ENCODE measurements around the gene RENBP. TPM values are rescaled to one million over a fixed set of nuclear protein-coding genes. Genes with fewer than 3 reads are reported as not detected.

RENBP gene
- total RNA-seq, 1 experiment from 2014 or later: 5.7 TPM

DNA sequence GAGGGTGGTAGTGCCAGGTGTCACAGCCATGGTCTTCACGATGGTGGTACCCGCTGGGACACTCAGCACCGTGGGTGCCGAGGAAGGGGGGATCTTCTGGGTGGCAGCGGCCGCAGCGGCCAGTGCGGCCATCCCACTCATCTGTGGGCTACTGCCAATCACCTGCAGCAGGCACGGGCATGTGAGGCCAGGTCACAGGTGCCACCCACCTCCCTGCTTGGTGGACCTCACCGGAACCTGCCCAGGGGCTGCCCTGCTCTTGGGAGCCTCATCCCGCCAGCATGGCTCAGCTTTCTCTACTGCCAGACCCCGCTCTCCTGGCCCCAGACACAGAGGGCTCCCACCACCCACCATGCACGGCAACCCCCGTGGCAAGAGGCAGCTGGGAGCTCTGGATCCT is 14.2 kb upstream of the RENBP start:
- peaks cover 95% of the 10 kb centered on the region for H3K36me3 ChIP-seq (ENCODE audit: insufficient read depth, low read length, poor library complexity, severe bottlenecking)
- no TSS peak for BruUV-seq (replicated peaks)

DNA sequence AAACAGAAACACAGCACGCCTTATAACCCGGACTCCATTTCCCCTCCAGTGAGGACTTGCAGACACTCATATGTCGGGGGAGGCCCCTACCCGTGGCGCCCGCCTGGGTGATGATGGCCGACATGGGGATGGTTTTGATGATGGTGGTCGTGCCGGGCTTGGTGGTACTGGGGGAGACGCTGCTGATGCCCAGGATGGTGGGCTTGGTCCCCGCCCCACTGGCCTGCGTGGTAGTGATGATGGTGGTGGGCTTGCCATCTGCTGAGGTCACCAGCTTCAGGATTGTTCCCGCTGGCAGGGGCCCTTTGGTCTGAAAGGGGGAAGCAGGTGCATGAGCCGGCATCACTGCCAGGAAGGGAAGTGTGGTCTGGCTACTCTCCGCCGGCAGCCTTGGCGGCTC is 12.8 kb upstream of the RENBP start:
- no TSS peak for BruUV-seq (replicated peaks)
- Histone ChIP-seq H3K4me3 (ENCODE audit: low read depth, low read length, poor library complexity, severe bottlenecking) (no peak overlapping the region), H3K4me1 (ENCODE audit: insufficient read depth, low read length, poor library complexity, severe bottlenecking) (peaks cover 5% of the 10 kb centered on the region), H3K27me3 (replicated peaks; ENCODE audit: insufficient read depth, low read depth, low read length, poor library complexity) (no peaks in the 10 kb centered on the region), H3K36me3 (ENCODE audit: insufficient read depth, low read length, poor library complexity, severe bottlenecking) (peaks cover 99% of the 10 kb centered on the region), H3K9me3 (ENCODE audit: low read depth, low read length, poor library complexity, severe bottlenecking) (no peaks in the 10 kb centered on the region), H3K27ac (ENCODE audit: low read depth, low read length, poor library complexity, severe bottlenecking) (no peak overlapping the region)
- no peak for DNase-seq (ENCODE audit: low spot score)
- ChIA-PET CTCF (no interaction called here), POLR2A (ENCODE audit: low non-redundant PET) (no interaction called here)
- TF ChIP-seq EZH2 (IDR thresholded peaks at IDR 0.05; ENCODE audit: borderline replicate concordance, low read depth, low read length, poor library complexity, severe bottlenecking): no peak
- TF ChIP-seq, protein P1, sequence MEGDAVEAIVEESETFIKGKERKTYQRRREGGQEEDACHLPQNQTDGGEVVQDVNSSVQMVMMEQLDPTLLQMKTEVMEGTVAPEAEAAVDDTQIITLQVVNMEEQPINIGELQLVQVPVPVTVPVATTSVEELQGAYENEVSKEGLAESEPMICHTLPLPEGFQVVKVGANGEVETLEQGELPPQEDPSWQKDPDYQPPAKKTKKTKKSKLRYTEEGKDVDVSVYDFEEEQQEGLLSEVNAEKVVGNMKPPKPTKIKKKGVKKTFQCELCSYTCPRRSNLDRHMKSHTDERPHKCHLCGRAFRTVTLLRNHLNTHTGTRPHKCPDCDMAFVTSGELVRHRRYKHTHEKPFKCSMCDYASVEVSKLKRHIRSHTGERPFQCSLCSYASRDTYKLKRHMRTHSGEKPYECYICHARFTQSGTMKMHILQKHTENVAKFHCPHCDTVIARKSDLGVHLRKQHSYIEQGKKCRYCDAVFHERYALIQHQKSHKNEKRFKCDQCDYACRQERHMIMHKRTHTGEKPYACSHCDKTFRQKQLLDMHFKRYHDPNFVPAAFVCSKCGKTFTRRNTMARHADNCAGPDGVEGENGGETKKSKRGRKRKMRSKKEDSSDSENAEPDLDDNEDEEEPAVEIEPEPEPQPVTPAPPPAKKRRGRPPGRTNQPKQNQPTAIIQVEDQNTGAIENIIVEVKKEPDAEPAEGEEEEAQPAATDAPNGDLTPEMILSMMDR (conservative IDR thresholded peaks at IDR 0.05; ENCODE audit: low read depth, low read length): no peak
- intact Hi-C loops (cut with micrococcal nuclease; ENCODE audit: unreplicated experiment): loop anchor here (10.0 kb wide), 1 partner anchor 402 kb away; no protein-coding TSS in a partner anchor

More for the DNA sequence above, 14.2 kb upstream of the RENBP start:
- no peak for DNase-seq (ENCODE audit: low spot score)
- ChIA-PET POLR2A (ENCODE audit: low non-redundant PET) (no interaction called here), CTCF (no interaction called here)
- Histone ChIP-seq H3K27me3 (replicated peaks; ENCODE audit: insufficient read depth, low read depth, low read length, poor library complexity) (no peaks in the 10 kb centered on the region), H3K9me3 (ENCODE audit: low read depth, low read length, poor library complexity, severe bottlenecking) (no peaks in the 10 kb centered on the region), H3K4me3 (ENCODE audit: low read depth, low read length, poor library complexity, severe bottlenecking) (no peak overlapping the region), H3K27ac (ENCODE audit: low read depth, low read length, poor library complexity, severe bottlenecking) (no peak overlapping the region), H3K4me1 (ENCODE audit: insufficient read depth, low read length, poor library complexity, severe bottlenecking) (peaks cover 3% of the 10 kb centered on the region)
- TF ChIP-seq, protein P1 (conservative IDR thresholded peaks at IDR 0.05; ENCODE audit: low read depth, low read length): no peak
- no peak for TF ChIP-seq EZH2 (IDR thresholded peaks at IDR 0.05; ENCODE audit: borderline replicate concordance, low read depth, low read length, poor library complexity, severe bottlenecking)
- intact Hi-C loops (cut with micrococcal nuclease; ENCODE audit: unreplicated experiment): loop anchor here (10.0 kb wide), 1 partner anchor 404 kb away; no protein-coding TSS in a partner anchor

GRCh38 chrX:153956044-153956907 is 11.8 kb upstream of the RENBP start:
- CTCF ChIA-PET: no interaction called here
- Histone ChIP-seq H3K4me3 (ENCODE audit: low read depth, low read length, poor library complexity, severe bottlenecking) (no peak overlapping the region), H3K27ac (ENCODE audit: low read depth, low read length, poor library complexity, severe bottlenecking) (no peak overlapping the region), H3K9me3 (ENCODE audit: low read depth, low read length, poor library complexity, severe bottlenecking) (no peaks in the 10 kb centered on the region), H3K36me3 (ENCODE audit: insufficient read depth, low read length, poor library complexity, severe bottlenecking) (peaks cover 99% of the 10 kb centered on the region), H3K27me3 (replicated peaks; ENCODE audit: insufficient read depth, low read depth, low read length, poor library complexity) (no peaks in the 10 kb centered on the region), H3K4me1 (ENCODE audit: insufficient read depth, low read length, poor library complexity, severe bottlenecking) (peaks cover 5% of the 10 kb centered on the region)
- no peak for TF ChIP-seq EZH2 (IDR thresholded peaks at IDR 0.05; ENCODE audit: borderline replicate concordance, low read depth, low read length, poor library complexity, severe bottlenecking)
- TF ChIP-seq, protein P1 (conservative IDR thresholded peaks at IDR 0.05; ENCODE audit: low read depth, low read length): no peak
- DNase-seq (ENCODE audit: low spot score): no peak
- no TSS peak for BruUV-seq (replicated peaks)
- POLR2A ChIA-PET (ENCODE audit: low non-redundant PET): no interaction called here
- intact Hi-C loops (cut with micrococcal nuclease; ENCODE audit: unreplicated experiment): loop anchor here (10.0 kb wide), 1 partner anchor 401 kb away; no protein-coding TSS in a partner anchor

Measured in A673 (cell line).